ENCODE measurements around the gene TSC22D4.

DNA sequence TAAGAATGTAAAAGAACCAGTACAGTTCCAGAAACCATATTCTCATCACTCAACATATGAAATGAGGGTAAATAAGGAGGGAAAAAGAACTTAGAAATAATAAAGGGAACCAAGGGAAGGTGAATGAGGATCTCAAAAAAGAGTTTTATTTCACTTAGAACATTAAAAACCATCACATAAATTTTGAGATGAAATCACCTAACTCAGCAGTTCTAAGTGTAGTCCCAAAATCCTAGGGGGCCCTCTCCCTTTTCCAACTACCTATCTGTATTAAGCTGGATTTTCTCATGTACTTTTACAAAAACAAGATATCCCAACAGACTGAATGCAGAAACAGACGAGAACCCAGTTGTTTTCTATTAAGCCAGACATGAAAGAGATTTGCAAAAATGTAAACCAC lies 53.7 kb downstream of the TSC22D4 start:
- TF ChIP-seq EZH2 (IDR thresholded peaks at IDR 0.05) (no peak), POLR2AphosphoS5 (IDR thresholded peaks at IDR 0.05; ENCODE audit: borderline replicate concordance, low read depth, low read length) (no peak)
